Lower lobe of right lung (tissue), 2 donors: ENCODE data around the gene DOCK4. TPM values are rescaled to one million over a fixed set of nuclear protein-coding genes. Genes with fewer than 3 reads are reported as not detected.

Experiments
- ATAC-seq, 2 donors: fragments of 200-7000 bp; cut with Tn5 transposase; one replicate each; pipeline ENCODE4 v1.9.1; 2020 to 2022; ENCODE audit warnings: mild to moderate bottlenecking in 2 of 2, moderate library complexity in 2 of 2
- DNase-seq: peaks from one replicate; pipeline ENCODE4 v3.0.0-alpha.2; 2020
- H3K27ac ChIP-seq: fragments of 200-600 bp; one replicate; pipeline ENCODE4 v1.8.0; 2022
- H3K27me3 ChIP-seq: fragments of 200-600 bp; one replicate; pipeline ENCODE4 v1.8.0; 2022; ENCODE audit warnings: low read depth
- H3K36me3 ChIP-seq: fragments of 200-600 bp; one replicate; pipeline ENCODE4 v1.8.0; 2022; ENCODE audit warnings: mild to moderate bottlenecking
- H3K4me1 ChIP-seq: fragments of 200-600 bp; one replicate; pipeline ENCODE4 v1.8.0; 2022
- H3K4me3 ChIP-seq: fragments of 200-600 bp; one replicate; pipeline ENCODE4 v1.8.0; 2022; ENCODE audit warnings: mild to moderate bottlenecking
- H3K9me3 ChIP-seq: fragments of 200-600 bp; one replicate; pipeline ENCODE4 v1.8.0; 2022
- intact Hi-C: fragments of 100-400 bp; cut with DNase I; formaldehyde crosslinking; loops from one replicate; pipeline ENCODE4 v1.11.0; 2022
- total RNA-seq: library from RNA; stranded (reverse); fragmentation: NEBNext Ultra II Directional; extraction: Animal tissue kit (Norgen Biotek cat#: 25700); gene quantifications from one replicate; pipeline ENCODE4 v1.2.1, GENCODE V29; 2021
- TF ChIP-seq, protein P1 (sequence below): fragments of 200-600 bp; IDR thresholded peaks from one replicate; pipeline ENCODE4 v1.8.0; 2022; ENCODE audit warnings: antibody characterized with exemption, mild to moderate bottlenecking
- donor health status: DM: no; HTN: yes; CAD: no; lungs with severe emphysema.

DOCK4 gene
- total RNA-seq, 1 donor from 2014 or later, result 78.5 TPM

DNA sequence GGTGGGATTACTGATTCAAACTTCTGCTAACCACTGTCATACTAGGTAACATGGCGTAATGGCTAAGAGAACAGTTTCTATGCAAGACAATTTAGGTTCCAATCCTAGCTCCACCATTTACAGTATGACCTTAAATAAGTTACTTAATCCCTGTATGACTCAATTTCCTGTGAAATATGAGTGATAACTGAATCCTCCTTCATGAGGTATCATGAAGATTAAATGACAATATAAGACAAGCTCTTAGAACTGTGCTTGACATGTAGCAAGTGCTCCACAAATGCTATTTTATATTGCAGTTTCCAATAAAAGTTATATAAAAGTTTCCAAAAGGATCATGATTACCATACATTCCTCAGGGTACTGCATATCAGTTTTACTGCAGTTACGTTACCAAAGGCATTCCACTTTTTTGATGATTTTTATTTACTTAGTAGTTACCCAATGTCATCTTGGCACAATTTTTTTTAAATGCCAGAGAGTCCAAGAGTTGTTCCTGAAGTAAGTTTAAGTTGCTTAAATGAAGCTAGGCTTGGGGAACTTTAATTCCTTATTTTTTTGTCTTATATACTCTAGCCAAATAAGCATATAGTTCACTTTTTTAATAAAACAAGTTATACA lies 7.1 kb downstream of the DOCK4 start:
- ATAC-seq (peak in 1 of 2 donors; percentile 34), DNase-seq (no peak)
- H3K27me3 ChIP-seq, result no peaks in the 10 kb centered on the region
- no peaks in the 10 kb centered on the region for H3K9me3 ChIP-seq
- intact Hi-C loops, result no loop called here
- H3K36me3 ChIP-seq, result no peaks in the 10 kb centered on the region
- TF ChIP-seq, protein P1, sequence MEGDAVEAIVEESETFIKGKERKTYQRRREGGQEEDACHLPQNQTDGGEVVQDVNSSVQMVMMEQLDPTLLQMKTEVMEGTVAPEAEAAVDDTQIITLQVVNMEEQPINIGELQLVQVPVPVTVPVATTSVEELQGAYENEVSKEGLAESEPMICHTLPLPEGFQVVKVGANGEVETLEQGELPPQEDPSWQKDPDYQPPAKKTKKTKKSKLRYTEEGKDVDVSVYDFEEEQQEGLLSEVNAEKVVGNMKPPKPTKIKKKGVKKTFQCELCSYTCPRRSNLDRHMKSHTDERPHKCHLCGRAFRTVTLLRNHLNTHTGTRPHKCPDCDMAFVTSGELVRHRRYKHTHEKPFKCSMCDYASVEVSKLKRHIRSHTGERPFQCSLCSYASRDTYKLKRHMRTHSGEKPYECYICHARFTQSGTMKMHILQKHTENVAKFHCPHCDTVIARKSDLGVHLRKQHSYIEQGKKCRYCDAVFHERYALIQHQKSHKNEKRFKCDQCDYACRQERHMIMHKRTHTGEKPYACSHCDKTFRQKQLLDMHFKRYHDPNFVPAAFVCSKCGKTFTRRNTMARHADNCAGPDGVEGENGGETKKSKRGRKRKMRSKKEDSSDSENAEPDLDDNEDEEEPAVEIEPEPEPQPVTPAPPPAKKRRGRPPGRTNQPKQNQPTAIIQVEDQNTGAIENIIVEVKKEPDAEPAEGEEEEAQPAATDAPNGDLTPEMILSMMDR, result no peak
- H3K27ac ChIP-seq, result no peak overlapping the region
- no peak overlapping the region for H3K4me3 ChIP-seq
- peaks cover 42% of the 10 kb centered on the region for H3K4me1 ChIP-seq

DNA sequence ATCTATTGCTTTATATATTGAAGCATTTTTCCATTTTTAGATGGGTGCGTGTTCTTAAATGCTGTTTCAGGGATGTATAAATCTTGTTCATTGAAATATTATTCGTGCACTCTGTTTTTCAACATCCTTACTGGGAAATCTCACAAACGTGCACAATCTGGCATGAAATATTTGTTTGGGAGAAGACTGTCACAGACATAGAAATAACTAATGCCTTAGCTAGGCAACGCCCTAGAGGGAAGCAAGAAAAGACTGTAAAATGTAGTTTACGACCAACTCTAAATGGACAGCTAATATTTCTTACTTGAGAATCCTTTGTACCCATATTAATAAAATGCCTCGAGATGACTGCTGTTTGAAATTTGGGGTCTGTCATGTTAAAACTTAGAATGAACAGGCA lies 8.9 kb downstream of the DOCK4 start:
- intact Hi-C loops, result no loop called here
- no peak for ATAC-seq
- Histone ChIP-seq H3K9me3 (no peaks in the 10 kb centered on the region), H3K27ac (no peak overlapping the region), H3K4me3 (no peak overlapping the region), H3K27me3 (no peaks in the 10 kb centered on the region), H3K4me1 (peaks cover 40% of the 10 kb centered on the region), H3K36me3 (no peaks in the 10 kb centered on the region)
- no peak for DNase-seq
- TF ChIP-seq, protein P1, result no peak

DNA sequence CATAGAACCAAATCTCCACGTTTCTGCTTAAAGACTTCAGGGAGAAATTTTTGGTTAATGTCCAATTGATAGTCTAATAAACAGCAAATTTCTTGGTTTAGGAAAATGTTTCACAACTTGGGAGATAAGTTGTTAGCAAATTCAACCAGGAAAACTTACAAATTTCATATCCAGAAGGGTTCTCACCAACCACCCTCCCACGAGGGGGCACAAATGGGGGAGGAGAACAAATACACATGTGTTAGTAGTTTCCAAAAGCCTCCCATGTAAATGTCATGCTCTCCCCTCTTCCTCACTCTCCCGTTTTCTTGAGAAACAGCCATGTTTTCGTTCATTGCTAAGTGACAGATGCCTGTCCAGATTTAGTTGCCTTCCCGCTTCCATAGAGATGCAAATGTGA lies 10.5 kb downstream of the DOCK4 start:
- intact Hi-C loops, result no loop called here
- DNase-seq (no peak), ATAC-seq (no peak)
- TF ChIP-seq, protein P1, result no peak
- H3K9me3 ChIP-seq, result no peaks in the 10 kb centered on the region
- H3K36me3 ChIP-seq, result no peaks in the 10 kb centered on the region
- H3K27me3 ChIP-seq, result no peaks in the 10 kb centered on the region
- H3K4me3 ChIP-seq, result no peak overlapping the region
- H3K27ac ChIP-seq, result no peak overlapping the region
- H3K4me1 ChIP-seq, result peaks cover 43% of the 10 kb centered on the region

DNA sequence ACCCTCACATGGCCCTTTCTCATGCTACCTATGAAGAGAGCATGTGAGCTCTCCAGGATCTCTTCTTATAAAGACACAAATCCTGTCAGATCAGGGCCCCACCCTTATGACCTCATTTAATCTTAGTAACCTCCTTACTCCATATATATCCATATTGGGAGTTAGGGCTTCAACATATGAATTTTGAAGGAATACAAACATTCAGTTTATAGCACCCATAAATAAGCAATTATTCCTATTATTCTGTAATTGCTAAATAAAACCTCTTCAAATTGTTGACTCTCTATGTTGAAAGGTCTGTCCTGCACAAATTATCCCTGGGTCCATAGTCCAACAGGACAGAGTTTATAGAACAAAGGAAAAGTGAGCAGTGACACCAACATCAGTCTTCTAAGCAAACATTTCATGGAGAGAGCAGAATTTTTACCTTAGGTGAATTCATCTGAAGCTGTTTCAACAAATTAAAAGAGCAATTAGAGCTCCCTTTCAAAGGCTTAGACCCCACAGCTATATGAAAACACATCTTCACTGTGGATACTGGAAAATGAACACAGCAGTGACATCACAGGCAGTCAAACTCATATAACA lies 12.2 kb downstream of the DOCK4 start:
- H3K27me3 ChIP-seq, result no peaks in the 10 kb centered on the region
- intact Hi-C loops, result no loop called here
- H3K9me3 ChIP-seq, result no peaks in the 10 kb centered on the region
- ATAC-seq (no peak), DNase-seq (no peak)
- H3K4me1 ChIP-seq, result peaks cover 39% of the 10 kb centered on the region
- no peak overlapping the region for H3K4me3 ChIP-seq
- TF ChIP-seq, protein P1, result no peak
- no peak overlapping the region for H3K27ac ChIP-seq
- H3K36me3 ChIP-seq, result no peaks in the 10 kb centered on the region

DNA sequence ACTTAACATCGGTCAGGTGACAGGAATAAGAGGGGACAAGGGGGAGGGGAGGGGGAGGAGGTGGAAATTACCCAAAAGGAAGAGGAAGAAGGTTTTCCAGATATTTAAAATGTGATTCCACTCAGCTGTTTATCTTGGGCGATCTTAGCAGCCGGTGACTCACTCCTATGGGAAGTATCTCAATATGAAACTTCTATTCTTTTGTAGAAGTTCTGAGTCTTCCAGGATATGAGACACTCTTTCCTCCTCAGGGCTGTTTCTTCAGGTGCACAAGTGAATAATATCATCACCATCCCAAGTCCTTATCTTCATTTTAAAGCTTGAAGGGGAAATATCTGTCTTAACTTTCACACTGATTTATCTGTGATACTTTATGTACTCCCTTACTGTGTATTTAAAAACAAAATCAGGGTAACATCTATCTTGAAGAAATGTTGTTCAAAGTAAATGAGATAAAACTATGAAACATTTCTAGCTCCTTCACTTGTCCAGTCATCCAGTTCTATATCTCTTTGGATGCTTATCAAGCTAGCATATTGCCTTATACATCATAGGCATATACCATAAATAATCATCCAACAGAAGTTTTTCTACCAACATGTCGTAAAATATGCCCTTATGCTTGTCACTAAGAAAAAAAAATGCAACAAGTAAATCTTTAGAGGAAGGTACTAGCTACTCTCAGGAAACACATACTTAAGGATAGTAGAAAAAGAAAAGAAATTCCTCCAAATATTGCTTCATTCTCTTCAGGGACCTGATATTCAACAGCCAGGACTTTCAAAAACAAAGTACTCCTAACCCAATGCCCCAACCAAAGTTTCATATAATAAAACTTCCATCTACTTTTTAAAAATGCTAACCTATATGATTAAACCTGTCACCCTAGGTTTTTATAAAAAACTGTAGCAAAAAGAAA lies 13.7 kb downstream of the DOCK4 start:
- Histone ChIP-seq H3K27ac (no peak overlapping the region), H3K9me3 (no peaks in the 10 kb centered on the region), H3K27me3 (no peaks in the 10 kb centered on the region), H3K4me3 (no peak overlapping the region), H3K36me3 (no peaks in the 10 kb centered on the region), H3K4me1 (peaks cover 28% of the 10 kb centered on the region)
- TF ChIP-seq, protein P1, result no peak
- ATAC-seq (peak in 1 of 2 donors; percentile 69), DNase-seq (no peak)
- intact Hi-C loops, result no loop called here
